Skeletal muscle tissue (tissue), 4 donors: ENCODE data around the gene RGS4. TPM values are rescaled to one million over a fixed set of nuclear protein-coding genes. Genes with fewer than 3 reads are reported as not detected.

Experiments
- H3K27ac ChIP-seq: one replicate; pipeline ENCODE4 v1.7.0; 2013; ENCODE audit warnings: mild to moderate bottlenecking, low read depth, low read length, inconsistent platforms
- H3K27me3 ChIP-seq, 3 donors: one replicate each; pipeline ENCODE4 v1.7.0; 2013; ENCODE audit warnings: low read length in 3 of 3; ENCODE audit not compliant: control insufficient read depth in 3 of 3, insufficient read depth in 3 of 3
- H3K36me3 ChIP-seq, 3 donors: one replicate each; pipeline ENCODE4 v1.7.0; 2013; ENCODE audit warnings: low read length in 3 of 3; ENCODE audit not compliant: control insufficient read depth in 3 of 3, insufficient read depth in 3 of 3
- H3K4me1 ChIP-seq, 3 donors: one replicate each; pipeline ENCODE4 v1.7.0; 2013; ENCODE audit warnings: low read length in 3 of 3, mild to moderate bottlenecking in 3 of 3; ENCODE audit not compliant: control insufficient read depth in 3 of 3, insufficient read depth in 3 of 3
- H3K4me3 ChIP-seq, 3 donors: one replicate each; pipeline ENCODE4 v1.7.0; 2013; ENCODE audit warnings: low read length in 3 of 3
- H3K9ac ChIP-seq, 3 donors: one replicate each; pipeline ENCODE4 v1.7.0; 2013; ENCODE audit warnings: low read length in 3 of 3, mild to moderate bottlenecking in 3 of 3, moderate library complexity in 2 of 3, low read depth in 1 of 3
- H3K9me3 ChIP-seq, 3 donors: one replicate each; pipeline ENCODE4 v1.7.0; 2013; ENCODE audit warnings: low read length in 3 of 3; ENCODE audit not compliant: control insufficient read depth in 3 of 3
- total RNA-seq: library from RNA; depleted of rRNA; stranded (reverse); fragments of >200 nt; gene quantifications from one replicate; pipeline ENCODE4 v1.2.3, GENCODE V29; 2014
- donor health status: Osteomylitis.

Gene RGS4
- total RNA-seq, 1 donor from 2014 or later = 3.7 TPM

GRCh38 chr1:163048869-163049268 lies 20.3 kb upstream of the RGS4 start:
- Histone ChIP-seq H3K4me1 (no peaks in the 10 kb centered on the region), H3K27ac (no peak overlapping the region), H3K9ac (no peak overlapping the region), H3K9me3 (no peaks in the 10 kb centered on the region), H3K4me3 (no peak overlapping the region), H3K36me3 (no peaks in the 10 kb centered on the region), H3K27me3 (no peaks in the 10 kb centered on the region)

GRCh38 chr1:163049296-163049695 lies 19.9 kb upstream of the RGS4 start:
- Histone ChIP-seq H3K9me3 (no peaks in the 10 kb centered on the region), H3K36me3 (no peaks in the 10 kb centered on the region), H3K4me1 (no peaks in the 10 kb centered on the region), H3K4me3 (no peak overlapping the region), H3K9ac (no peak overlapping the region), H3K27ac (no peak overlapping the region), H3K27me3 (no peaks in the 10 kb centered on the region)

GRCh38 chr1:163050496-163050895 lies 18.7 kb upstream of the RGS4 start:
- H3K4me1 ChIP-seq = no peaks in the 10 kb centered on the region
- H3K9ac ChIP-seq = no peak overlapping the region
- no peaks in the 10 kb centered on the region for H3K9me3 ChIP-seq
- no peak overlapping the region for H3K4me3 ChIP-seq
- H3K27ac ChIP-seq = no peak overlapping the region
- H3K36me3 ChIP-seq = no peaks in the 10 kb centered on the region
- no peaks in the 10 kb centered on the region for H3K27me3 ChIP-seq

GRCh38 chr1:163054181-163054591 lies 15.0 kb upstream of the RGS4 start:
- no peaks in the 10 kb centered on the region for H3K9me3 ChIP-seq
- no peaks in the 10 kb centered on the region for H3K4me1 ChIP-seq
- H3K27ac ChIP-seq = no peak overlapping the region
- H3K4me3 ChIP-seq = no peak overlapping the region
- H3K36me3 ChIP-seq = no peaks in the 10 kb centered on the region
- H3K9ac ChIP-seq = no peak overlapping the region
- no peaks in the 10 kb centered on the region for H3K27me3 ChIP-seq

GRCh38 chr1:163055005-163055404 lies 14.2 kb upstream of the RGS4 start:
- no peaks in the 10 kb centered on the region for H3K4me1 ChIP-seq

GRCh38 chr1:163055531-163055930 lies 13.6 kb upstream of the RGS4 start:
- Histone ChIP-seq H3K36me3 (no peaks in the 10 kb centered on the region), H3K4me1 (no peaks in the 10 kb centered on the region), H3K9me3 (no peaks in the 10 kb centered on the region), H3K27ac (no peak overlapping the region), H3K4me3 (no peak overlapping the region), H3K9ac (no peak overlapping the region), H3K27me3 (no peaks in the 10 kb centered on the region)

More at GRCh38 chr1:163055005-163055404, 14.2 kb upstream of the RGS4 start:
- Histone ChIP-seq H3K27me3 (no peaks in the 10 kb centered on the region), H3K27ac (no peak overlapping the region), H3K9ac (no peak overlapping the region), H3K9me3 (no peaks in the 10 kb centered on the region), H3K36me3 (no peaks in the 10 kb centered on the region), H3K4me3 (no peak overlapping the region)

GRCh38 chr1:163056831-163057230 lies 12.3 kb upstream of the RGS4 start:
- Histone ChIP-seq H3K9me3 (no peaks in the 10 kb centered on the region), H3K27me3 (no peaks in the 10 kb centered on the region), H3K27ac (no peak overlapping the region), H3K36me3 (no peaks in the 10 kb centered on the region), H3K4me1 (no peaks in the 10 kb centered on the region), H3K9ac (no peak overlapping the region), H3K4me3 (no peak overlapping the region)

GRCh38 chr1:163060343-163061007 lies 8.7 kb upstream of the RGS4 start:
- Histone ChIP-seq H3K9me3 (no peaks in the 10 kb centered on the region), H3K36me3 (no peaks in the 10 kb centered on the region), H3K4me1 (no peaks in the 10 kb centered on the region), H3K9ac (no peak overlapping the region), H3K4me3 (no peak overlapping the region), H3K27ac (no peak overlapping the region), H3K27me3 (no peaks in the 10 kb centered on the region)

GRCh38 chr1:163063143-163063542 lies 6.0 kb upstream of the RGS4 start:
- Histone ChIP-seq H3K4me1 (no peaks in the 10 kb centered on the region), H3K27ac (no peak overlapping the region), H3K9ac (no peak overlapping the region), H3K27me3 (no peaks in the 10 kb centered on the region), H3K9me3 (no peaks in the 10 kb centered on the region), H3K4me3 (no peak overlapping the region), H3K36me3 (no peaks in the 10 kb centered on the region)

- Histone ChIP-seq H3K9ac (no peak overlapping the region), H3K4me3 (no peak overlapping the region), H3K27me3 (no peaks in the 10 kb centered on the region), H3K9me3 (no peaks in the 10 kb centered on the region), H3K36me3 (no peaks in the 10 kb centered on the region), H3K4me1 (peaks cover 0 to 2% (median 0%) of the 10 kb centered on the region in 3 donors), H3K27ac (no peak overlapping the region)
Measured at GRCh38 chr1:163063610-163064009, 5.6 kb upstream of the RGS4 start.
